Mesodermal cell (in vitro differentiated cells): ENCODE results near the gene TOMM70.

Experiments used
- H3K27ac ChIP-seq: 2 replicates; pipeline ENCODE4 v1.7.0; 2013; ENCODE audit warnings: mild to moderate bottlenecking, low read depth, low read length, moderate library complexity; ENCODE audit not compliant: severe bottlenecking
- H3K36me3 ChIP-seq: 2 replicates; pipeline ENCODE4 v1.7.1; 2013; ENCODE audit warnings: mild to moderate bottlenecking, low read length, moderate library complexity; ENCODE audit not compliant: control insufficient read depth, insufficient read depth
- H3K4me1 ChIP-seq: one replicate; pipeline ENCODE4 v1.7.1; 2013; ENCODE audit warnings: mild to moderate bottlenecking, low read length; ENCODE audit not compliant: insufficient read depth, control insufficient read depth, poor library complexity, severe bottlenecking
- H3K4me3 ChIP-seq: 2 replicates; pipeline ENCODE4 v1.7.0; 2013; ENCODE audit warnings: low read length, control low read depth, mild to moderate bottlenecking; ENCODE audit not compliant: insufficient read depth, poor library complexity, severe bottlenecking; ENCODE audit errors: extremely low read depth
- H3K9me3 ChIP-seq: 2 replicates; pipeline ENCODE4 v1.7.1; 2013; ENCODE audit warnings: mild to moderate bottlenecking, low read length, moderate library complexity; ENCODE audit not compliant: control insufficient read depth
- WGBS, 2 experiments: methylation state at CpG; one replicate each; pipeline ENCODE4 v1.1.5; 2013; ENCODE audit warnings: missing lambda C conversion rate in 2 of 2; ENCODE audit not compliant: insufficient coverage in 2 of 2; 5-methylcytosine and 5-hydroxymethylcytosine counted together

The TOMM70 gene

DNA sequence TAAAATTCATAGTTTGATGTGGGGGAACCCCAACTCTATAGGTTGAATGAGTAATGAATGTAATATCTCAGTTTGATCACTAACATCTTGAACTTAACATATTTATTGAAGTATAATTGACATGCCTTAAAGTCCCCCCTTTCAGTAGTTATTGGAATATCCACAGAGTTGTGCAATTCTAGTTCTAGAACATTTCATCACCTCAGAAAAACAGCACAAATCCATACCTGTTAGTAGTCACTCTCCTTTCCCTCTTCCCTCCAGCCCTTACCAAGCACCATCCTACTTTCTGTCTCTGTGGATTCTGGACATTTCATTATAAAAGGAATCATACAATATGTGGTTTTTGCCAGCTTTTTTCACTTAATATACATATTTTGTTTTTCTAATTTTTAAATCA lies 75.1 kb downstream of the TOMM70 start:
- peaks cover 9% of the 10 kb centered on the region for H3K9me3 ChIP-seq
- peaks cover 30% of the 10 kb centered on the region for H3K36me3 ChIP-seq
- H3K4me3 ChIP-seq = no peak overlapping the region

DNA sequence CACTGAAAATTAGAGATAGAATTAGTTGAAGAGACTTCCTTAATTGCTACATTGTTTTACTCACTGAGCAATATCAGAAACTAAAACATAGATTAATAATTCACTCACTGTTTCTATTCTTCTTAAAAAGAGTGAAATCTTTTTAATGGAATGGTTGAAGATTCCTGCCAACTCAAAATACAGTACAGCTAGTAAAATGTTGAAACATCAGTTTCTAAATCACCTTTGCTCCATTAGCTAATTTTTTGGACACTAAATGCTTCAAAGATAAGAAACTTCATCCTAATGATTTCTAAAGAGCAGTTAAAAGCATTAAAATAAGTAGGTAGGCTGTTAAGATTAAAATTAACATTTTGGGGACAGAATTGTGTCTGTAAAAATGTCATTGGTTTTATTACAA lies 76.8 kb downstream of the TOMM70 start:
- Histone ChIP-seq H3K4me3 (no peak overlapping the region), H3K9me3 (peaks cover 9% of the 10 kb centered on the region), H3K4me1 (no peaks in the 10 kb centered on the region), H3K27ac (no peak overlapping the region), H3K36me3 (peaks cover 38% of the 10 kb centered on the region)

More for the DNA sequence above, 75.1 kb downstream of the TOMM70 start:
- Histone ChIP-seq H3K4me1 (no peaks in the 10 kb centered on the region), H3K27ac (no peak overlapping the region)

DNA sequence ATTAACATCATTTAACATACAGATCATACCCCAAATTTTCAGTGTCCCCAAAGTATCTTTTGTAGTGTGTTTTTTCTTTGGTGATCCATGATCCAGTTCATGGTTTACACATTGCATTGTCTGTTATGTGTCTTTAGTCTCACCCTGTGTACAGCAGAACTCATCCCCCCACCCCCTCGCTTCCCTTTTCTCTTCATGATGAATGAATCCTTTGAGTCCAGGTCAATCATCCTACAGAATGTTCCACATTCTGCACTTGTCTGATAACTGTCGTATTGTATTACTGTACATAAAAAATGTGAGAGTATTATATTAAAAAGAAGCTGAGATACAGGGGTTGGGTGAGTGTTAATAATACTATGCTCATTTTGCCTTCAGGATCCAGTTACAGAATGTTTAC lies 80.9 kb downstream of the TOMM70 start:
- H3K9me3 ChIP-seq = no peaks in the 10 kb centered on the region
- no peak overlapping the region for H3K27ac ChIP-seq
- H3K4me1 ChIP-seq = no peaks in the 10 kb centered on the region
- H3K36me3 ChIP-seq = peaks cover 20% of the 10 kb centered on the region
- H3K4me3 ChIP-seq = no peak overlapping the region
- WGBS, 2 experiments = 100% methylated on average over 1 of the region's 2 CpGs; no CpG with 5 or more reads in 1 of the 2 experiments

DNA sequence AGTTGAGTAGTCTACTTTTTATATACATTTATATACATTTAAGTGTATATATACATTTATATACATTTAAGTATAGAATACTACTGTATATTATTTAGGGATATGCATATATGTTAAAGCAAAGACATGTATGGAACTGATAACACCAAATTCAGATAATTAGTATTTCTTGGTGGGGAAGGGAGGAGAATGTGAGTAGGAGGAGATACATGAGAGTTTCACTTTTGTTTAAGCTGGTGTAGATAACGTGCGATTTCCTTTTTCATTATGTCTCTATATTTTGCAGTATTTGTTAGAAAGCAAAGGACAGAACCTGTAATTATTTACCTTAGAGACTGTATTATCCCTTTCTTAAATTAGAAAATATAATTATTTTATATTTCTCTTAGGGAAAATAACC lies 83.0 kb downstream of the TOMM70 start:
- Histone ChIP-seq H3K27ac (no peak overlapping the region), H3K9me3 (no peaks in the 10 kb centered on the region), H3K4me3 (no peak overlapping the region), H3K4me1 (no peaks in the 10 kb centered on the region), H3K36me3 (peaks cover 17% of the 10 kb centered on the region)
- no CpG with 5 or more reads among the region's 2 CpGs for WGBS, 2 experiments

DNA sequence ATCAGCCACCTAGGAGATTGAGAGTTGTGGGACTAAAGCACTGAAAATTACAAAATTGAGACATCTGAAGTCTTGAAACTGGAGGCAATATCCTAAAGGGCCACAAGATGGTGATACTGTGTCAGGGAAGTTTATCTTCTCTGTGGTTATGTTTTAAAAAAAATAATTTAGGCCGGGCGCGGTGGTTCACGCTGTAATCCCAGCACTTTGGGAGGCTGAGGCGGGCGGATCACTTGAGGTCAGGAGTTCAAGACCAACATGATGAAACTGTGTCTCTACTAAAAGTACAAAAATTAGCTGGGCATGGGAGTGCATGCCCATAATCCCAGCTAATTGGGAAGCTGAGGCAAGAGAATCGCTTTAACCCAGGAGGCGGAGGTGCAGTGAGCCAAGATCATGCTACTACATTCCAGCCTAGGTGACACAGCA lies 84.2 kb downstream of the TOMM70 start:
- H3K4me3 ChIP-seq = no peak overlapping the region
- no peak overlapping the region for H3K27ac ChIP-seq
- WGBS, 2 experiments = 78 to 80% methylated on average over 8 of the region's 8 CpGs
- H3K36me3 ChIP-seq = peaks cover 17% of the 10 kb centered on the region
- no peaks in the 10 kb centered on the region for H3K9me3 ChIP-seq
- H3K4me1 ChIP-seq = no peaks in the 10 kb centered on the region
